Upper lobe of left lung (tissue), 6 donors: ENCODE measurements around the gene MCM5. TPM values are rescaled to one million over a fixed set of nuclear protein-coding genes. Genes with fewer than 3 reads are reported as not detected.
A peak's percentile ranks its signal among the peaks of the same experiment; 100 is the strongest.

ENCODE experiments used
- ATAC-seq, 2 donors: fragments of 200-7000 bp; cut with Tn5 transposase; one replicate each; pipeline ENCODE4 v1.9.1; 2022; ENCODE audit warnings: mild to moderate bottlenecking in 2 of 2, moderate library complexity in 2 of 2; ENCODE audit not compliant: low FRiP score in 2 of 2
- DNase-seq, 2 donors: peaks; one replicate each; pipeline ENCODE4 v3.0.0-alpha.2; 2019 to 2020
- H3K27ac ChIP-seq, 4 donors: fragments of 200-600 bp; sonication (generic); one replicate each; pipeline ENCODE4 v1.5.1; 2016 to 2019
- H3K27me3 ChIP-seq, 4 donors: fragments of 200-600 bp; sonication (generic); one replicate each; pipeline ENCODE4 v1.5.1; 2017 to 2019
- H3K36me3 ChIP-seq, 4 donors: fragments of 200-600 bp; sonication (generic); one replicate each; pipeline ENCODE4 v1.5.1; 2016 to 2019
- H3K4me1 ChIP-seq, 4 donors: fragments of 200-600 bp; sonication (generic); one replicate each; pipeline ENCODE4 v1.5.1; 2018 to 2019
- H3K4me3 ChIP-seq, 4 donors: fragments of 200-600 bp; sonication (generic); one replicate each; pipeline ENCODE4 v1.5.1; 2017 to 2019; ENCODE audit warnings: mild to moderate bottlenecking in 2 of 4, moderate library complexity in 1 of 4
- H3K9me3 ChIP-seq, 4 donors: fragments of 200-600 bp; sonication (generic); one replicate each; pipeline ENCODE4 v1.5.1; 2018 to 2019
- CTCF ChIP-seq, 6 experiments: fragments of 450-650 bp in 4 of 6; fragments of 200-600 bp in 2 of 6; sonication (generic) in 2 of 6; IDR thresholded peaks; one replicate each; pipeline ENCODE4 v1.5.1; 2016 to 2019; ENCODE audit warnings: antibody characterized with exemption in 6 of 6
- EP300 ChIP-seq, 4 donors: sonication (generic); formaldehyde crosslinking; IDR thresholded peaks; one replicate each; pipeline ENCODE4 v1.5.1; 2017; ENCODE audit warnings: antibody characterized with exemption in 4 of 4, control low read depth in 2 of 4
- POLR2A ChIP-seq, 4 donors: fragments of 450-650 bp; IDR thresholded peaks; one replicate each; pipeline ENCODE4 v1.5.1; 2016 to 2017; ENCODE audit warnings: antibody characterized with exemption in 4 of 4, mild to moderate bottlenecking in 2 of 4
- POLR2AphosphoS5 ChIP-seq, 2 donors: sonication (generic); formaldehyde crosslinking; IDR thresholded peaks; one replicate each; pipeline ENCODE4 v1.5.1; 2017; ENCODE audit warnings: antibody characterized with exemption in 2 of 2
- WGBS, 2 donors: methylation state at CpG; one replicate each; pipeline ENCODE4 v1.1.5; 2017 to 2018; 5-methylcytosine and 5-hydroxymethylcytosine counted together
- total RNA-seq, 6 donors: library from RNA; depleted of rRNA in 4 of 6; stranded (reverse); fragments of >200 nt in 4 of 6; gene quantifications; one replicate each; pipeline versions ENCODE4 v1.1.0 to v1.2.1, GENCODE V29; 2016 to 2021
- donor health status: DM: no; HTN: no; CAD: no; lungs with moderate emphysema.
- donor health status: DM: no; HTN: yes; CAD: no; lungs with severe emphysema.

The MCM5 gene
- total RNA-seq, 6 donors from 2014 or later: 9.8 to 34.4 (median 20.2) TPM

- Histone ChIP-seq H3K9me3 (no peaks in the 10 kb centered on the region), H3K27ac (no peak overlapping the region), H3K27me3 (no peaks in the 10 kb centered on the region), H3K4me3 (no peak overlapping the region), H3K4me1 (peaks cover 0 to 12% (median 1%) of the 10 kb centered on the region in 4 donors), H3K36me3 (peaks cover 9 to 84% (median 54%) of the 10 kb centered on the region in 4 donors)
- ATAC-seq (no peak), DNase-seq (no peak)
- TF ChIP-seq EP300 (IDR thresholded peaks at IDR 0.05) (no peak), POLR2AphosphoS5 (IDR thresholded peaks at IDR 0.05) (no peak), POLR2A (IDR thresholded peaks at IDR 0.05) (no peak), CTCF (IDR thresholded peaks at IDR 0.05) (no peak)
- WGBS, 2 donors: 90 to 96% methylated on average over 3 to 11 of the region's 13 CpGs
These were observed 6.5 kb downstream of the MCM5 start for GRCh38 chr22:35406443-35406842.

- Histone ChIP-seq H3K4me3 (no peak overlapping the region), H3K4me1 (peaks cover 0 to 10% (median 1%) of the 10 kb centered on the region in 4 donors), H3K27ac (no peak overlapping the region), H3K36me3 (peaks cover 9 to 93% (median 63%) of the 10 kb centered on the region in 4 donors), H3K27me3 (no peaks in the 10 kb centered on the region), H3K9me3 (no peaks in the 10 kb centered on the region)
- DNase-seq: no peak
- TF ChIP-seq POLR2AphosphoS5 (IDR thresholded peaks at IDR 0.05): no peak
- no peak for TF ChIP-seq EP300 (IDR thresholded peaks at IDR 0.05)
- TF ChIP-seq POLR2A (IDR thresholded peaks at IDR 0.05): no peak
- no peak for TF ChIP-seq CTCF (IDR thresholded peaks at IDR 0.05)
- WGBS, 2 donors: 80 to 89% methylated on average over 7 of the region's 7 CpGs
- no peak for ATAC-seq
These were observed 7.4 kb downstream of the MCM5 start for GRCh38 chr22:35407362-35407761.

- H3K9me3 ChIP-seq: no peaks in the 10 kb centered on the region
- peaks cover 18 to 95% (median 73%) of the 10 kb centered on the region in 4 donors for H3K36me3 ChIP-seq
- H3K27ac ChIP-seq: peak overlapping the region; percentile 42 to 73 (median 56)
- TF ChIP-seq POLR2A (IDR thresholded peaks at IDR 0.05) (peak in 1 of 4 donors; percentile 16), EP300 (IDR thresholded peaks at IDR 0.05) (peak in 1 of 4 donors; percentile 9), POLR2AphosphoS5 (IDR thresholded peaks at IDR 0.05) (peak; percentile 14 to 49), CTCF (IDR thresholded peaks at IDR 0.05) (no peak)
- no peaks in the 10 kb centered on the region for H3K27me3 ChIP-seq
- peak in 1 of 2 donors; percentile 65 for DNase-seq
- no peak overlapping the region for H3K4me3 ChIP-seq
- WGBS, 2 donors: 73 to 82% methylated on average over 15 to 16 of the region's 16 CpGs
- ATAC-seq: peak; percentile 54 to 77
- peaks cover 0 to 10% (median 1%) of the 10 kb centered on the region in 4 donors for H3K4me1 ChIP-seq
These were observed 10.1 kb downstream of the MCM5 start for GRCh38 chr22:35409783-35410662.

- TF ChIP-seq CTCF (IDR thresholded peaks at IDR 0.05) (no peak), EP300 (IDR thresholded peaks at IDR 0.05) (no peak), POLR2A (IDR thresholded peaks at IDR 0.05) (no peak), POLR2AphosphoS5 (IDR thresholded peaks at IDR 0.05) (no peak)
- WGBS, 2 donors: 93 to 98% methylated on average over 6 of the region's 6 CpGs
- H3K27me3 ChIP-seq: no peaks in the 10 kb centered on the region
- H3K27ac ChIP-seq: peak overlapping the region; percentile 42 to 73 (median 56)
- peaks cover 0 to 10% (median 1%) of the 10 kb centered on the region in 4 donors for H3K4me1 ChIP-seq
- H3K9me3 ChIP-seq: no peaks in the 10 kb centered on the region
- peaks cover 18 to 98% (median 76%) of the 10 kb centered on the region in 4 donors for H3K36me3 ChIP-seq
- no peak for ATAC-seq
- H3K4me3 ChIP-seq: no peak overlapping the region
- no peak for DNase-seq
These were observed 10.7 kb downstream of the MCM5 start for GRCh38 chr22:35410663-35411034.
